CD4-positive, alpha-beta memory T cell (primary cell): Measurements from ENCODE around the gene METTL6. TPM values are rescaled to one million over a fixed set of nuclear protein-coding genes. Genes with fewer than 3 reads are reported as not detected.
"Not testable (repeated sequence)": the region's sequence is repeated elsewhere in the genome, so short reads cannot be mapped to it uniquely, and the experiment has no call there.

Experiments used
- CTCF ChIA-PET: fragments of 350-600 bp; sonication (Branson Sonifier 250); formaldehyde crosslinking; loops from one replicate; lab custom pipeline; 2021; ENCODE audit warnings: inconsistent platforms; ENCODE audit not compliant: partially characterized antibody; lab: Charles Lee
- POLR2A ChIA-PET: fragments of 350-600 bp; sonication (Branson Sonifier 250); formaldehyde crosslinking; loops from one replicate; lab custom pipeline; 2021; ENCODE audit not compliant: partially characterized antibody; lab: Charles Lee
- DNase-seq, 5 donors: peaks; one replicate each; pipeline versions ENCODE4 v3.0.0 to v3.0.0-alpha.2; 2020 to 2022; ENCODE audit warnings: mixed read lengths in 1 of 5
- H3K27ac ChIP-seq: one replicate; pipeline ENCODE4 v1.7.0; 2013; ENCODE audit warnings: low read depth, low read length
- H3K27me3 ChIP-seq: 2 replicates; pipeline ENCODE4 v1.7.0; 2013; ENCODE audit warnings: mild to moderate bottlenecking, low read length, moderate library complexity; ENCODE audit not compliant: insufficient read depth
- H3K36me3 ChIP-seq: 2 replicates; pipeline ENCODE4 v1.7.0; 2013; ENCODE audit warnings: mild to moderate bottlenecking, low read length, moderate library complexity; ENCODE audit not compliant: insufficient read depth
- H3K4me1 ChIP-seq: 2 replicates; pipeline ENCODE4 v1.7.0; 2013; ENCODE audit warnings: mild to moderate bottlenecking, low read length, moderate library complexity; ENCODE audit not compliant: insufficient read depth
- H3K4me3 ChIP-seq, 2 donors: one replicate each; pipeline ENCODE4 v1.7.0; 2013; ENCODE audit warnings: low read length in 2 of 2, mild to moderate bottlenecking in 1 of 2
- H3K9me3 ChIP-seq, 2 donors: one replicate each; pipeline ENCODE4 v1.7.0; 2013; ENCODE audit warnings: low read length in 2 of 2, control low read depth in 1 of 2; ENCODE audit not compliant: control insufficient read depth in 1 of 2
- H3K27ac Mint-ChIP-seq, 7 donors: one replicate each; pipeline ENCODE4 v1.8.0; 2020 to 2021; ENCODE audit warnings: mixed read lengths in 7 of 7, mild to moderate bottlenecking in 6 of 7, inconsistent platforms in 3 of 7, moderate library complexity in 3 of 7
- H3K27me3 Mint-ChIP-seq, 2 donors: one replicate each; pipeline ENCODE4 v1.8.0; 2020 to 2021; ENCODE audit warnings: mixed read lengths in 2 of 2
- H3K36me3 Mint-ChIP-seq, 2 donors: one replicate each; pipeline ENCODE4 v1.8.0; 2020 to 2021; ENCODE audit warnings: mixed read lengths in 2 of 2, inconsistent platforms in 1 of 2, mild to moderate bottlenecking in 1 of 2
- H3K4me1 Mint-ChIP-seq, 4 donors: one replicate each; pipeline ENCODE4 v1.8.0; 2020 to 2021; ENCODE audit warnings: mixed read lengths in 4 of 4, mild to moderate bottlenecking in 1 of 4
- H3K4me3 Mint-ChIP-seq, 8 donors: one replicate each; pipeline ENCODE4 v1.8.0; 2020 to 2021; ENCODE audit warnings: mixed read lengths in 8 of 8, mild to moderate bottlenecking in 7 of 8, moderate library complexity in 6 of 8, inconsistent platforms in 3 of 8
- H3K9me3 Mint-ChIP-seq, 8 donors: one replicate each; pipeline ENCODE4 v1.8.0; 2020 to 2021; ENCODE audit warnings: mixed read lengths in 8 of 8, mild to moderate bottlenecking in 5 of 8, inconsistent platforms in 3 of 8, moderate library complexity in 1 of 8
- intact Hi-C: fragments of 100-400 bp; cut with micrococcal nuclease; formaldehyde crosslinking; loops from one replicate; pipeline ENCODE4 v1.15.1; 2023
- polyA plus RNA-seq, 2 donors: library from polyadenylated mRNA; unstranded; fragments of 300-500 nt; fragmentation: Illumina TruSeq; gene quantifications; one replicate each; pipeline ENCODE4 v1.2.3, GENCODE V29; 2021
- total RNA-seq, 2 experiments: library from RNA; stranded (reverse); gene quantifications; one replicate each; pipeline ENCODE4 v1.2.3, GENCODE V29; 2021

Gene METTL6
- total and polyA plus RNA-seq, 4 experiments from 2014 or later, result 12.2 to 18.3 (median 17.3) TPM

DNA sequence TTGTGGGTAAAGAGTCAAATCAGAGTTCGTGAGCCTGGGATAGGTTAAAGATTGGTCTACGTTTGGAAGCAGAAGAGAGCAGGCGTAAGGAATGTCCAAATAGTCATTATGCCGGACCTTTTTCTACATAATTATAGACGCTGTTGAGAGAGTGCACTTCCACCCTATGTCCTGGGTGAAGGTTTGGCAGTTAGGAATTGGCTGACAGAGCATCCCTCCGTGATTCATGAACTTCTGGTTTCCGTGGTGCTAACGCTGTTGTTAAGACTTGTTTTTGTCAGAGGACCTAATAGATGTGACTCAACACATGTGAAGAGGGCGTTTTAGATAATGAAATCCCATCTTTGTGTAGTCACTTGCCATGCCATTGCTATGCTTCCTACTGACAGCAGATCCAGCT lies 1.2 kb upstream of the METTL6 start:
- Histone ChIP-seq H3K27me3 (no peaks in the 10 kb centered on the region), H3K4me3 (peak overlapping the region; percentile 99), H3K9me3 (no peaks in the 10 kb centered on the region), H3K27ac (peak overlapping the region; percentile 89), H3K36me3 (peaks cover 10% of the 10 kb centered on the region), H3K4me1 (peaks cover 55% of the 10 kb centered on the region)
- peak overlapping the region; percentile 88 to 99 (median 98) for H3K4me3 Mint-ChIP-seq
- ChIA-PET POLR2A (no interaction called here), CTCF (interaction anchor here (0.8 kb wide), 1 partner anchor 130 kb away, joined by 3 read pairs; no protein-coding TSS in a partner anchor)
- peak overlapping the region; percentile 83 to 98 (median 97) for H3K27ac Mint-ChIP-seq
- peaks cover 35 to 75% (median 60%) of the 10 kb centered on the region in 4 donors for H3K4me1 Mint-ChIP-seq
- H3K9me3 Mint-ChIP-seq, result no peaks in the 10 kb centered on the region
- H3K36me3 Mint-ChIP-seq, result peaks cover 24 to 61% of the 10 kb centered on the region in 2 donors
- DNase-seq, result peak; percentile 3 to 64 (median 9)
- intact Hi-C loops, result loop anchor here (5.0 kb wide), 1 partner anchor 839 kb away; the partner anchor contains the start of gene OXNAD1
- H3K27me3 Mint-ChIP-seq, result no peaks in the 10 kb centered on the region

DNA sequence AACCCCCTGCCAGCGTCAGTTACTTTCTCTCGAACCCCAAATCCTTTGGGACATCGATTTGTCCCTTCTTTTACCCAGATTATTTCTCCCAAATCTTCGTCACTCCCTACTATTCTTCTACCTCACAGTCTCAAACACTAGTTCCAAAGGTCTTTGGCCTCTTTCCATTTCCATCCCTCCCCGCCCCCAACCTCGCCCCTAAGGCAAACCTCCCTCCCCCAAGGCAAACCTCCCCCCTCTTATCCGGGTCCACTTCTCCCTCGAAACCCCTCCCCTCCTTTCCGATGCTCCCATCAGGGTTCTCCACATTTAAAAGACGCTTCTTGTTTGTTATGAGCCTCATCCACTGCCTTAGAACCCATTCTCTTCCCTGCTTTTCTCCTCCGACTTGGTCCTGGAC lies 637 bp upstream of the METTL6 start:
- Histone ChIP-seq H3K36me3 (peaks cover 6% of the 10 kb centered on the region), H3K27me3 (no peaks in the 10 kb centered on the region), H3K27ac (peak overlapping the region; percentile 89), H3K4me1 (peaks cover 55% of the 10 kb centered on the region), H3K4me3 (peak overlapping the region; percentile 99), H3K9me3 (no peaks in the 10 kb centered on the region)
- POLR2A ChIA-PET, result interaction anchor here (0.5 to 1.3 kb wide), 3 partner anchors 9 to 107 kb away, joined by 3 to 6 read pairs (median 3); no protein-coding TSS in a partner anchor
- CTCF ChIA-PET, result no interaction called here
- intact Hi-C loops, result loop anchor here (1.0 to 5.0 kb wide), 5 partner anchors 49 to 839 kb away; partner anchors contain the start of genes CAPN7 and OXNAD1
- no peaks in the 10 kb centered on the region for H3K27me3 Mint-ChIP-seq
- no peaks in the 10 kb centered on the region for H3K9me3 Mint-ChIP-seq
- H3K4me1 Mint-ChIP-seq, result peaks cover 32 to 76% (median 59%) of the 10 kb centered on the region in 4 donors
- H3K27ac Mint-ChIP-seq, result peak overlapping the region; percentile 83 to 98 (median 97)
- no peak for DNase-seq
- peaks cover 19 to 56% of the 10 kb centered on the region in 2 donors for H3K36me3 Mint-ChIP-seq
- H3K4me3 Mint-ChIP-seq, result peak overlapping the region; percentile 88 to 99 (median 98)

DNA sequence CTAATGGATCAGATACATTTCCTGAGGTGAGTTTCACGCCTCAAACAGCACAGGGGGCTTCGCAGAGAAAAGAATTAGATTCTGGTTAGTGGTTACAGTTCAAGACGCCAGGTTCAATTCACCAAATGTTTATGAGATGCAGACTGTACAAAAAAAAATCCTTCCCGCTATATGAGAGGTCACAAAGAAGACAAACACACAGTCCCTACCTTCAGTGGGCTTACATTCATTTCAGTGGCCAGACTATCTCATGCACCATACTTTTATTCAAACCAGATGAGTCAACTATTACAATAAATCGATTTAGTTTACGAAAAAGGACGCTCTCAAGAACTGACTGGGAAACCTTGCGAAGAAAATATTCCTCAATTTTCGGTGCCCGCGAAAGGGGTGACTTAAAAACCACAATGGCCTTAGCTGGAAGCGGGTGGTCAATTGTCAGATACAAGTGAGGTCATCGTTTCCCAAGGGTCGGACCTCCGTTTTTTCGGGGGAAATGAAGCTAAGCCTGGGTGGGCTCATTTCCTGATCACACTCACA lies 695 bp downstream of the METTL6 start:
- H3K27me3 ChIP-seq, result no peaks in the 10 kb centered on the region
- peaks cover 46% of the 10 kb centered on the region for H3K4me1 ChIP-seq
- intact Hi-C loops, result loop anchor here (1.0 to 5.0 kb wide), 5 partner anchors 48 to 841 kb away; partner anchors contain the start of genes CAPN7 and OXNAD1
- no peaks in the 10 kb centered on the region for H3K9me3 Mint-ChIP-seq
- DNase-seq, result peak in 1 of 5 donors; percentile 39
- H3K27ac Mint-ChIP-seq, result peak overlapping the region; percentile 83 to 98 (median 97)
- peak overlapping the region; percentile 89 for H3K27ac ChIP-seq
- peaks cover 6% of the 10 kb centered on the region for H3K36me3 ChIP-seq
- CTCF ChIA-PET, result interaction anchor here (0.8 to 1.5 kb wide), 4 partner anchors 21 to 224 kb away, joined by 4 to 5 read pairs (median 4); no protein-coding TSS in a partner anchor
- H3K4me1 Mint-ChIP-seq, result peaks cover 32 to 75% (median 55%) of the 10 kb centered on the region in 4 donors
- H3K4me3 Mint-ChIP-seq, result peak overlapping the region; percentile 88 to 99 (median 98)
- POLR2A ChIA-PET, result interaction anchor here (1.2 to 1.3 kb wide), 2 partner anchors 17 to 221 kb away, joined by 6 read pairs; partner anchors contain the start of gene CAPN7
- H3K36me3 Mint-ChIP-seq, result peaks cover 29 to 52% of the 10 kb centered on the region in 2 donors
- no peaks in the 10 kb centered on the region for H3K27me3 Mint-ChIP-seq
- no peaks in the 10 kb centered on the region for H3K9me3 ChIP-seq
- H3K4me3 ChIP-seq, result peak overlapping the region; percentile 99

DNA sequence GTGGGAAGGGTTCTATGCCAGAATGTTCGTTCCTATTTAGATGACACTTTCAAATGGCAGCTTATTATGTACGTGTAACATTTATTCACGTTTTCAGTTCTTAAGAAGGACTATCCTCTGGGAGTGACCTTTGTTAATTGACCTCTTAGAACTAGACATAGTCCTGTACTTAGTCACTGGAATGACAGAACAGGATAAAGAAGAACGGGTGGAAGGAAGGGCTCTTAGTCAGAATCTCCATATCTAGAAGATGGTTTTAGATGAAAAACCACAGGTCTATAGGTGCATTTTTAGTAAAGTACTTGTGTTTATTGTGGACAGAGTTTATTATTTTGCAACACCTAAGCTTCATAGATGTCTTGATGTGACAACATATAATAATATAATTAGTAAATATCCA lies 6.5 kb downstream of the METTL6 start:
- peaks cover 2% of the 10 kb centered on the region for H3K4me1 ChIP-seq
- H3K36me3 ChIP-seq, result peaks cover 18% of the 10 kb centered on the region
- H3K4me3 ChIP-seq, result no peak overlapping the region
- H3K27ac ChIP-seq, result no peak overlapping the region
- H3K27ac Mint-ChIP-seq, result no peak overlapping the region
- POLR2A ChIA-PET, result no interaction called here
- no peaks in the 10 kb centered on the region for H3K9me3 ChIP-seq
- peaks cover 33 to 52% of the 10 kb centered on the region in 2 donors for H3K36me3 Mint-ChIP-seq
- CTCF ChIA-PET, result no interaction called here
- no peak overlapping the region for H3K4me3 Mint-ChIP-seq
- no peaks in the 10 kb centered on the region for H3K9me3 Mint-ChIP-seq
- no peaks in the 10 kb centered on the region for H3K27me3 ChIP-seq
- intact Hi-C loops, result no loop called here
- peaks cover 16 to 36% (median 19%) of the 10 kb centered on the region in 4 donors for H3K4me1 Mint-ChIP-seq
- no peak for DNase-seq
- H3K27me3 Mint-ChIP-seq, result no peaks in the 10 kb centered on the region

DNA sequence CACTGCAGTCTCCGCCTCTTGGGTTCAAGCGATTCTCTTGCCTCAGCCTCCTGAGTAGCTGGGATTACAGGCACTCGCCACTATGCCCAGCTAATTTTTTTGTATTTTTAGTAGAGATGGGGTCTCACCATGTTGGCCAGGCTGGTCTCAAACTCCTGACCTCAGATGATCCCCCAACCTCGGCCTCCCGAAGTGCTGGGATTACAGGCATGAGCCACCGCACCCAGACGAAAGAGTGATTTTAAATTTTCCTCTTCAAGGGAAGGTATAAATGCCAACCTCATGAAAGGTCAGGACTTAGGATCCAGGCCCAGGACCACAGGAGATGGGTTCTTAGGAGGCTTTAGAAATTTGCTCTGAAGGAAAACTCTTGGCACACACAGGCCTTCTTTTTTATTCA lies 16.4 kb downstream of the METTL6 start:
- H3K4me1 ChIP-seq, H3K27me3 ChIP-seq, H3K9me3 Mint-ChIP-seq, H3K27ac ChIP-seq, H3K9me3 ChIP-seq, H3K4me3 Mint-ChIP-seq, POLR2A ChIA-PET, intact Hi-C loops, H3K4me3 ChIP-seq, H3K27me3 Mint-ChIP-seq, H3K4me1 Mint-ChIP-seq, H3K27ac Mint-ChIP-seq, CTCF ChIA-PET, DNase-seq: not testable (repeated sequence)
- H3K36me3 Mint-ChIP-seq, result peaks cover 29 to 51% of the 10 kb centered on the region in 2 donors
- H3K36me3 ChIP-seq, result peaks cover 16% of the 10 kb centered on the region

DNA sequence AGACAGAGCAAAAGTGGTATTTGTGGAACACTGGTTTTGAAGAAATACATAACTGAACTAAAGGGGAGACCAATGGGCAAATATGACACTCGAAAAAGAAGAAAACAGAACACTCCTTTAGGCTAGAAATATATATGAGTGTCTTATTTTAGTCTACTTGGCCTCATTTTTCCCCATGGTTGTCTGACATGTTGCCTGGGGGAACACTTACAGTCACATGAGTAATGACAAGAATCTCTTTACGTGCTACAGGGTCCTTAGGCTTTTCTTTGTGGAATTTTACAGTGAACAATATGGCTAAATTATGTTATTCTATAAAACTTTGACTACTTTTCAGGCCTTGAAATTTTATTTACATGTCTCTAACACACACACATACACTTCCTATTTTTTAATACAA lies 17.6 kb downstream of the METTL6 start:
- no peaks in the 10 kb centered on the region for H3K4me1 ChIP-seq
- H3K4me3 ChIP-seq, result no peak overlapping the region
- H3K9me3 Mint-ChIP-seq, result no peaks in the 10 kb centered on the region
- POLR2A ChIA-PET, result no interaction called here
- intact Hi-C loops, result no loop called here
- peaks cover 19 to 39% of the 10 kb centered on the region in 2 donors for H3K36me3 Mint-ChIP-seq
- H3K27me3 Mint-ChIP-seq, result no peaks in the 10 kb centered on the region
- no peaks in the 10 kb centered on the region for H3K9me3 ChIP-seq
- peaks cover 6% of the 10 kb centered on the region for H3K36me3 ChIP-seq
- H3K27ac ChIP-seq, result no peak overlapping the region
- H3K27me3 ChIP-seq, result no peaks in the 10 kb centered on the region
- CTCF ChIA-PET, result interaction anchor here (3.5 kb wide), 1 partner anchor 207 kb away, joined by 79 read pairs; the partner anchor contains the start of gene CAPN7
- H3K4me3 Mint-ChIP-seq, result no peak overlapping the region
- no peak for DNase-seq
- H3K27ac Mint-ChIP-seq, result no peak overlapping the region
- H3K4me1 Mint-ChIP-seq, result peaks cover 0 to 7% (median 3%) of the 10 kb centered on the region in 4 donors

DNA sequence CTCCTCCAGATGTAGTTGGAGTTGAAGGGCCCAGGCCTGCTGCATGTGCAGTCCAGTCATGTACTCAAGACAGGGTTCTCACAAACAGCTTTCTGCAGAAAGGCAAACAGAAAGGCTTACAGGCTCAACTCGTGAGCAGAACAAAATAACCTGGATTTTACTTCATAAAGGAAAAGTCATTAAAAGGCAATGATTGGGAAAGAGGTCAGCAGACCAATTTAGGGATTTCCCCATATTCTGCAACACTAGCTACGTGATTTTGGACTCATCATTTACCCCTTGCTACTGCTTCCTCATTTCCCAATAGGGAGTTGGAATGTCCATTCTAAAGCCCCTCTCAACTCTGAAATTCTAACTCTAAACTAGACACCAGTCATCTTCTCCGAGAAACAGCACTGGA lies 18.1 kb downstream of the METTL6 start:
- ChIA-PET POLR2A (no interaction called here), CTCF (interaction anchor here (3.5 to 7.6 kb wide), 2 partner anchors 141 to 206 kb away, joined by 79 to 130 read pairs; partner anchors contain the start of gene CAPN7)
- no peak for DNase-seq
- no peak overlapping the region for H3K4me3 ChIP-seq
- H3K4me3 Mint-ChIP-seq, result no peak overlapping the region
- no peaks in the 10 kb centered on the region for H3K9me3 Mint-ChIP-seq
- H3K4me1 ChIP-seq, result no peaks in the 10 kb centered on the region
- H3K27me3 ChIP-seq, result no peaks in the 10 kb centered on the region
- H3K36me3 Mint-ChIP-seq, result peaks cover 19 to 34% of the 10 kb centered on the region in 2 donors
- peaks cover 0 to 7% (median 3%) of the 10 kb centered on the region in 4 donors for H3K4me1 Mint-ChIP-seq
- peaks cover 3% of the 10 kb centered on the region for H3K36me3 ChIP-seq
- peak overlapping the region in 1 of 7 donors; percentile 32 for H3K27ac Mint-ChIP-seq
- H3K27me3 Mint-ChIP-seq, result no peaks in the 10 kb centered on the region
- intact Hi-C loops, result no loop called here
- no peak overlapping the region for H3K27ac ChIP-seq
- no peaks in the 10 kb centered on the region for H3K9me3 ChIP-seq
